ENCODE measurements around the gene DNTTIP2. TPM values are rescaled to one million over a fixed set of nuclear protein-coding genes. Genes with fewer than 3 reads are reported as not detected.
"Not testable (repeated sequence)": the region's sequence is repeated elsewhere in the genome, so short reads cannot be mapped to it uniquely, and the experiment has no call there.

Gene DNTTIP2
- total RNA-seq, 2 experiments from 2014 or later = 39.7 to 67.6 TPM

GRCh38 chr1:93871366-93871765 lies 7.6 kb downstream of the DNTTIP2 start:
- Histone ChIP-seq H3K4me1 (ENCODE audit: insufficient read depth, low read length, poor library complexity, severe bottlenecking) (peaks cover 6% of the 10 kb centered on the region), H2AFZ (ENCODE audit: low read length) (no peak overlapping the region), H3K79me2 (ENCODE audit: insufficient read depth, low read depth, low read length) (peaks cover 27% of the 10 kb centered on the region), H3K36me3 (ENCODE audit: insufficient read depth, low read length) (peaks cover 96% of the 10 kb centered on the region), H3K9me3 (ENCODE audit: low read length) (no peaks in the 10 kb centered on the region), H3K27ac (ENCODE audit: low read depth, low read length, poor library complexity, severe bottlenecking) (no peak overlapping the region), H4K20me1 (ENCODE audit: insufficient read depth, low read length) (peaks cover 13% of the 10 kb centered on the region), H3K4me3 (ENCODE audit: low read depth, low read length, poor library complexity, severe bottlenecking) (no peak overlapping the region), H3K4me2 (ENCODE audit: low read length) (no peak overlapping the region), H3K9me2 (ENCODE audit: insufficient read depth, low read length) (no peaks in the 10 kb centered on the region)
- no TSS peak for BruUV-seq (replicated peaks)
- TF ChIP-seq EZH2phosphoT487 (IDR thresholded peaks at IDR 0.05; ENCODE audit: borderline replicate concordance, low read depth, low read length) = no peak
- TF ChIP-seq CTCF (conservative IDR thresholded peaks at IDR 0.05; ENCODE audit: low read length) = no peak
- intact Hi-C loops (cut with micrococcal nuclease; ENCODE audit: unreplicated experiment) = no loop called here
- POLR2A ChIA-PET = interaction anchor here (1.0 kb wide), 1 partner anchor 20 kb away, joined by 3 read pairs; no protein-coding TSS in a partner anchor
- CTCF ChIA-PET (ENCODE audit: unreplicated experiment) = no interaction called here
- no peak for DNase-seq (ENCODE audit: low spot score)

DNA sequence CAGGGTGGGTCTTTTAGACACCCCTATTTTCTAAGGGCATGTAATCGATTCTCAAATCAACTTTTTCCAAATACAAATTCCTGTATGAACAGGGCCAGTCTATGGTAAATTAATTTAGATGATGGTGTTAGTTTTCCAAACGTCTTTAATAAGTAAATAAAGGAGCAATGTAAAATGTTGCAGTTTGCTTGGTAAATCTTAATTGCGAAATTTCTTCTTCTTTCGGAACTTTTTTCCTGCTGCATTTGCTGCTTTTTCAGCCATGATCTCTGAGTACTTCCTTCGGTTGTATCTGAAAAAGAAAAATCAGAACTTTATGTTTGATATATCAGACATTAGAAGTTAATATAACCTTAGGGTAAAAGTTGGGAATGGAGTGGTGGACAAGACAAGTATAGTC lies 9.4 kb downstream of the DNTTIP2 start:
- POLR2A ChIA-PET = interaction anchor here (0.6 to 1.0 kb wide), 2 partner anchors 127 to 521 kb away, joined by 3 read pairs; no protein-coding TSS in a partner anchor
- Histone ChIP-seq H3K36me3 (ENCODE audit: insufficient read depth, low read length) (peaks cover 82% of the 10 kb centered on the region), H3K4me2 (ENCODE audit: low read length) (no peak overlapping the region), H3K79me2 (ENCODE audit: insufficient read depth, low read depth, low read length) (peaks cover 13% of the 10 kb centered on the region; the same call in 1 of the 2 replicates), H2AFZ (ENCODE audit: low read length) (no peak overlapping the region), H3K9me2 (ENCODE audit: insufficient read depth, low read length) (no peaks in the 10 kb centered on the region), H4K20me1 (ENCODE audit: insufficient read depth, low read length) (peaks cover 9% of the 10 kb centered on the region), H3K9me3 (ENCODE audit: low read length) (no peaks in the 10 kb centered on the region), H3K4me1 (ENCODE audit: insufficient read depth, low read length, poor library complexity, severe bottlenecking) (no peaks in the 10 kb centered on the region), H3K4me3 (ENCODE audit: low read depth, low read length, poor library complexity, severe bottlenecking) (no peak overlapping the region), H3K27ac (ENCODE audit: low read depth, low read length, poor library complexity, severe bottlenecking) (no peak overlapping the region)
- no TSS peak for BruUV-seq (replicated peaks)
- TF ChIP-seq EZH2phosphoT487 (IDR thresholded peaks at IDR 0.05; ENCODE audit: borderline replicate concordance, low read depth, low read length) (no peak), CTCF (conservative IDR thresholded peaks at IDR 0.05; ENCODE audit: low read length) (no peak)
- CTCF ChIA-PET (ENCODE audit: unreplicated experiment) = no interaction called here
- no peak for DNase-seq (ENCODE audit: low spot score)
- intact Hi-C loops (cut with micrococcal nuclease; ENCODE audit: unreplicated experiment) = no loop called here

- H3K9me2 ChIP-seq (ENCODE audit: insufficient read depth, low read length); H3K4me2 ChIP-seq (ENCODE audit: low read length); DNase-seq (ENCODE audit: low spot score); CTCF ChIA-PET (ENCODE audit: unreplicated experiment); H4K20me1 ChIP-seq (ENCODE audit: insufficient read depth, low read length); H3K79me2 ChIP-seq (ENCODE audit: insufficient read depth, low read depth, low read length); intact Hi-C loops (cut with micrococcal nuclease; ENCODE audit: unreplicated experiment); H3K27ac ChIP-seq (ENCODE audit: low read depth, low read length, poor library complexity, severe bottlenecking); H3K9me3 ChIP-seq (ENCODE audit: low read length); H3K4me3 ChIP-seq (ENCODE audit: low read depth, low read length, poor library complexity, severe bottlenecking); H2AFZ ChIP-seq (ENCODE audit: low read length); H3K4me1 ChIP-seq (ENCODE audit: insufficient read depth, low read length, poor library complexity, severe bottlenecking); BruUV-seq (replicated peaks): not testable (repeated sequence)
- POLR2A ChIA-PET = interaction anchor here (1.0 kb wide), 1 partner anchor 520 kb away, joined by 3 read pairs; no protein-coding TSS in a partner anchor
- peaks cover 70% of the 10 kb centered on the region for H3K36me3 ChIP-seq (ENCODE audit: insufficient read depth, low read length)
Observed at GRCh38 chr1:93868492-93868891, 10.5 kb downstream of the DNTTIP2 start.
